Endometrial microvascular endothelial cells (primary cell): ENCODE results near the gene ANKRD34A. TPM values are rescaled to one million over a fixed set of nuclear protein-coding genes. Genes with fewer than 3 reads are reported as not detected.
"Not testable (repeated sequence)": the region's sequence is repeated elsewhere in the genome, so short reads cannot be mapped to it uniquely, and the experiment has no call there.

Experiments used
- in situ Hi-C: cut with HindIII; loops from 2 replicates; pipeline ENCODE4 v1.10.0; 2017; ENCODE audit warnings: low sequenced_read_pairs, low pct_unique_long_range_greater_than_20kb; ENCODE audit errors: inconsistent ontology term
- total RNA-seq: library from RNA; depleted of rRNA; stranded (reverse); fragments of >200 nt; gene quantifications from one replicate; pipeline ENCODE4 v1.2.3, GENCODE V29; 2015; ENCODE audit errors: inconsistent ontology term

Gene ANKRD34A
- total RNA-seq, 1 donor from 2014 or later: 0.46 TPM

DNA sequence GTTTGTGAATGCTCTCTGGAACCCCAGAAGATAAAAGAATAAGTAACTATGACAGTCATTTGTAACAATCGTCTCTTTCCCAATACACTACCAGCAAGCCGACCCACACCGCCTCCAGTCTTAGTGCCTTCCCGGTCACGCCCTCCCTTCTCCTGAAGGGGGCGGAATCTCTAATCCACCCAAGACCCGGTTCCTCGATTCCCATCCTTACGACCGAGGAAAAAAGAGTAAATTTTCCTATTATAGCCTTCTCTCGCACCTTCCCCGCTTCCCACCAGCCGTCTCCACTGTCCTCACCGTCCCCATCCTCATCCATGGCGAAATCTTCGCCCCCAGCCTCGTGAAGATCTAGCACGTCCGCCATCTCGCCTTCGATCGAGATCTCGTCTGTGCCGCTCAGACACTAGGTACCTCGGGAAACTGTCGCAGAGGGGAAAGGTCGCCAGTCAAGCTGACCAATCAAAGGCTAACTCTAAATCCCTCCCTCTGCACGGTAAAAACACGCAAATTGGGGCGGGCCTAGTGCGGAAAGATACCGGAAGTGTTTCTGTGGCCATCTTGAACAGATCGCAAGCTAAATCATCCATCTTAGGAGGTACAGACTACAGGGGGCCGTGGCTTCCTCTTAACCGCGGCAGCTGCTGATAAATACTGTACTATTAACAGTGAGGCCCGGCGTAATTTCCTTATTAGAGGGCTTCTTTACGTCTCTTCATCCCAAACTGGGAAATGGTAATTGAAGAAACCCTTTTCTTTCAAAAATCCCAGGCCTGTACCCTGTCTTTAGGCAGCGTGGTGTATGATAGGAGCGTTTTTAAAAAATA is 37.1 kb downstream of the ANKRD34A start, which contains the start of gene RBM8A:
TSS of gene RBM8A (minus strand) at position 422 of the 824 bp plus-strand sequence. CDS start at position 364, 58 bp downstream.
- in situ Hi-C loops: no loop called here

DNA sequence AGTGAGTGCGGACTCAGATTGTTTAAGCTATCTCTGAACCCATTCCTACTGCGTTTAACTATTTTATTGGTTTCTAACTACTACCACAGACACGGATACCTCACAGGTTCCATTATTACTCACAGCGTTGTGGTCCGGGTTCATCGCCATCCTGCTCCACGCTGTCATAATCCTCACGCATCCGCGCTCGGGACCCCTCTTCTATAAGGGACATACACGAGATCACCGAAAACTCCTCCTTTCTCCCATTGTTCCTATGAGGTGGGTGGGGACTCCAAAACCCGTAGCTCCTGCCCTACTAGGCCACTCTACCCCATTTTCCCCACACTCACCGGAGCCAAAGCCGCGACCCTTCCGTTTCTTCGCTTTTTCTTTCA is 37.7 kb downstream of the ANKRD34A start:
- in situ Hi-C loops: no loop called here

DNA sequence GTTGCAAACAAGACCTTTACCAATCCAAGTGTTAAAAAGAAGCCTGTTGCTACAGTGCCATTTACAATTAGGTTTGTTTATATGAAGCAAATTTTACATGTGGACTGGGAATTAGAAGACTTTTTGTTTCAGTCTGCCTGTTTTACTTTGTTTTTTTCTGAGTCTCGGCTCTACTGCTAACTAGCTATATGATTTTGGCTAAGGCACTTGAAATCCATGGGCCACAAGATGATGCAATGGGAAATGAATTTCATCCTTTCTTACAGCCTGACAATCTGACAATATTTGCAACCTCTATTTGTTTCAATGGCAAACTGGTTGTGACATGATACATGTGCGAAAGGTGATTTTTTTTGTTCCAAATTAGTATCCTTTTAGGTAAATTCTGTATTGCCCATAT is 42.1 kb downstream of the ANKRD34A start:
- in situ Hi-C loops: no loop called here

DNA sequence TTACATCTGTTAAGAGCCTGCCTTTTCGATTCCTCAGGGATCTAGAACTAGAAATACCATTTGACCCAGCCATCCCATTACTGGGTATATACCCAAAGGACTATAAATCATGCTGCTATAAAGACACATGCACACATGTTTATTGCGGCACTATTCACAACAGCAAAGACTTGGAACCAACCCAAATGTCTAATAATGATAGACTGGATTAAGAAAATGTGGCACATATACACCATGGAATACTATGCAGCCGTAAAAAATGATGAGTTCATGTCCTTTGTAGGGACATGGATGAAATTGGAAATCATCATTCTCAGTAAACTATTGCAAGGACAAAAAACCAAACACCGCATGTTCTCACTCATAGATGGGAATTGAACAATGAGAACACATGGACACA is 44.1 kb downstream of the ANKRD34A start:
- in situ Hi-C loops: not testable (repeated sequence)

DNA sequence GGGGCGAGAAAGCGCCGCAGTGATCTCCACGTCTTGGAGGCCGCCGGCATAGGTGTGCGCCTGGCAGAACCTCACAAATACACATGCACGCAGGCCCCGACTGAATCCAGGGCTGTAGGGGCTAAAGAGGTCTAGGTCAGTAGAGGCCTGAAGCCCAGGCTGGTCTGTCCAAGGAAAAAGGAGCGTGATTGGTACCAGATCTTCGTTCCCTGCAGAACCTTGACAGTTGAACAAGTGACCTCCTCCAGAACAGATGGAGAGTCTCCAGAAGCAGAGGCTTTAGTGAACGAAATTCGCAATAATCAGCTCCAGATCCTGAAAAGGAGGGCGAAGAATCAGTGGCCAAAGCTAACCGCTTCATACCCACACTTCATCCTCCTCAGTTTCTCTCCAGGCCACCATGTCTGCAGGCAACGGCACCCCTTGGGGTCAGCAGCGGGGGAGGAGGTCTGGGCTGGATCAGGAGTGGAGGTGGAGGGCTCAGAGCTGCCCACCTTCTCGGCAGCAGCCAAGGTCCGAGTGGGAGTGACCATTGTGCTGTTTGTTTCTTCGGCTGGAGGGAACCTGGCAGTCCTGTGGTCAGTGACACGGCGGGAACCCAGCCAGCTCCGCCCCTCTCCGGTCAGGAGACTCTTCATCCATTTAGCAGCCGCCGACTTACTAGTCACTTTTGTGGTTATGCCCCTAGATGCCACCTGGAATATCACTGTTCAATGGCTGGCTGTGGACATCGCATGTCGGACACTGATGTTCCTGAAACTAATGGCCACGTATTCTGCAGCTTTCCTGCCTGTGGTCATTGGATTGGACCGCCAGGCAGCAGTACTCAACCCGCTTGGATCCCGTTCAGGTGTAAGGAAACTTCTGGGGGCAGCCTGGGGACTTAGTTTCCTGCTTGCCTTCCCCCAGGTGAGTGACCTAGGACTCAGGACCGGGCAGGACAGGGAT is 45.1 kb downstream of the ANKRD34A start:
- in situ Hi-C loops: loop anchor here (10.0 kb wide), 1 partner anchor 46 kb away; the partner anchor contains the start of genes ANKRD34A and POLR3GL

DNA sequence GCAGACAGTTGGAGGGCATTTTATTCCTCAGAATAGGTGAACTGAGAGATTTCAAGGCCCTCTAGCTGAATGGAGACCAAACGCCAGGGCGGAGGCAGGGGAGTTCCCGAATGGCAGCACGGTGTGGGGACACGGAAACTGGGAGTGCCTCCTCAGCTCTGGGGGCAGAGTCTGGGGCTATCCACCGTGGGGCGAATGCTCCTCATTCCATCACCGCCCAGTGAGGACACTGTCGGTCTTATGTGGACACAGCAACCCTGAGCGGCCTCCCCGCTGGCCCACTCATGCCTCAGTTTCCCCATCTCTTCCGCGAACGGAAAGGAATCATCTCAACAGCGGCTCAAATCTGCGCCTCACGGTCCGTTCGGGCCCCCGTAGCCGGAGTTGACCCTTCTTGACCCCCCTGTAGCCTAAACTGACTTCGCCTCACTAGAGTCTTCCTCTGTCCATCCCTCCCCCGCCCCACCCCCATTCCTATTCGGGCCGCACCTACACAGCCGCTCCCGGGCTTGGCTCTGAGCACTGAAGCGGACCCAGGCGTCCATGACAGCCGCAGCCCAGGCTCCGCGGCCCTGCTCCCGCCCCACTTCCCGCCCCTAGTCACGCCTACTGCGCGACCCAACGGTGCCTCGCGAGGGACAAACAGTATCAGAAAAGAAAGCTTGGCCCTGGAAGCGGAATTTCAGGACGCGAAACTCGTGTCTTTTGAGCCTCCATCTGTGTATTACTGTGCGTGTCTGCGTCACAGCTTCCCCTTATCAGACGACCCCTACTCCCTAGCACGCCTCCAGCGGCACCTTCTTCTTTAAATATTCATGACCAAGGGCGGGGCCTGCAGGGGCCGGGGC is 46.0 kb downstream of the ANKRD34A start, which contains the start of gene PEX11B:
TSS of gene PEX11B (minus strand) at position 574 of the 848 bp plus-strand sequence. CDS start at position 545, 29 bp downstream.
- in situ Hi-C loops: loop anchor here (10.0 kb wide), 1 partner anchor 46 kb away; the partner anchor contains the start of genes ANKRD34A and POLR3GL

DNA sequence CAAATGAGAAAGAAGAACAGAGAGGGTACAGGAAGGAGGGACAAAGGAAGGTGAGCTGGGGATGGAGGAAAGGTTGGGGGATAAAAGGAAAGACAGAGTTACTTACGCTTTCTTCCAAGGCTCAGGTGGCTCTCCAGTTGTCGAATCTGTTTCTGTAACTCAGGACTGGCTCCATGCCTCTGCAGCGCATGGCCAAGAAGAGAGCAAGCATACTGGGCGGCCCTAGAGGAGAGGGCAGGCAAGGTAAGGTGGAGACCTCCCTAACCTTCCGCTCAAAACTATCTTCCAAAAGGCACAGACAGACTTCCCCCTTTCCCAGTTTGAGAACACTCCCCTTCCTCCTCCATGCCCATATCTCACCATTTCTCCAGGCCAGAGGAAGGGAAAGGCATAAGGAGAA is 46.8 kb downstream of the ANKRD34A start:
- in situ Hi-C loops: loop anchor here (10.0 kb wide), 1 partner anchor 47 kb away; the partner anchor contains the start of genes ANKRD34A and POLR3GL

DNA sequence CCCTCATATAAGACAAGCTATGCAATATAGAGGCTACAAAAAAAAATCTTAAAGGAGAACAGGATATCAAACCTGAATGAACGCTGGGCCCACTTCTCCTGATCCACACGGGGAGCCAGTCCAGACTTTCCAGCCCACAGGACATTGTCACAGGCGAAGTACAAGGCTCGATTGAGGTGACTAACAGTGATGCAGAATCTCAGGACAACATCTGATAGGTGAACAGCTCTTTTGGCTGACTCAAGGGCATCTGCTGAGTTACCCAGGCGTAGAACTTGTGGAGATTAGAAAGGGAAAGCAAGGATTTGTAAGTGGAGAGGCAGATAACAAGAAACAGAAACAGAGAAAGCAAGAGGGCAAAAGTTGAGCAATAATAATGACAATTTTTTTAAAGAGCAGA is 47.6 kb downstream of the ANKRD34A start:
- in situ Hi-C loops: loop anchor here (10.0 kb wide), 1 partner anchor 48 kb away; the partner anchor contains the start of genes ANKRD34A and POLR3GL

DNA sequence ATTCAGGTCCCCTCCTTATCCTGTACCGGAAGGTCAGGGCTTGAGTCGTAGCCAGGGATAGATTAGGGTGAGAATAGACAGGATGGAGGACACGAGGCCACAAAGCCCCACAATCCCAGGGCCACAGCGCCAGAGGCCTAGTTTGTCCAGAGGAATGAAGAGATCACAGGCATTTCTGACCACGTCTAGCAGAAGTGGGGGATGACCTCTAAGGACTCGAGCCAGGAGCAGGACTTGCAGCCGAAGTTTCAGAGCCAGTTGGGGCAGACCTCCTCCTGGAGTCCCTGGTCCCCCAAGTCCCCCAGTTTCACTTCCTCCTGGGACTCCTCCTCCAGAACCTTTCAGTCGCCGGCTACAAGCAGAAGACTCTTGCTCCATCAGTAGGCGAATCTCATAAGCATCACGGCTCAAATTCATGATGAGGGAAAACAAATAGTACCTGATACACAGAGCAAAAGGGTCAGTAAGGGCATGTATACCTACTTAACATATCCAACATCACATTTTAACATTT is 52.2 kb downstream of the ANKRD34A start:
- in situ Hi-C loops: loop anchor here (10.0 kb wide), 1 partner anchor 53 kb away; the partner anchor contains the start of genes ANKRD34A and POLR3GL

Other genes with a start within 250 kb of the ANKRD34A start
- gene CD160, start 245.1 kb downstream of the ANKRD34A start, total RNA-seq: not detected
- 13.0 TPM for gene RNF115, start 140.5 kb downstream of the ANKRD34A start, total RNA-seq
- gene POLR3C, start 140.4 kb downstream of the ANKRD34A start, total RNA-seq: 30.4 TPM
- 5.4 TPM for gene NUDT17, start 118.9 kb downstream of the ANKRD34A start, total RNA-seq
- gene PIAS3, start 105.5 kb downstream of the ANKRD34A start, total RNA-seq: 40.0 TPM
- 0.93 TPM for gene ANKRD35, start 78.7 kb downstream of the ANKRD34A start, total RNA-seq
- gene ITGA10, start 54.5 kb downstream of the ANKRD34A start, total RNA-seq: 5.0 TPM
- 39.3 TPM for gene PEX11B, start 45.9 kb downstream of the ANKRD34A start, total RNA-seq
- 224 TPM for gene RBM8A, start 37.1 kb downstream of the ANKRD34A start, total RNA-seq
- 46.2 TPM for gene LIX1L, start 6.6 kb downstream of the ANKRD34A start, total RNA-seq
- 11.2 TPM for gene POLR3GL, start 115 bp upstream of the ANKRD34A start, total RNA-seq
- gene TXNIP, start 32.0 kb upstream of the ANKRD34A start, total RNA-seq: 60.7 TPM
- not detected for gene HJV, start 57.2 kb upstream of the ANKRD34A start, total RNA-seq
- under 0.01 TPM for gene NBPF10, start 180.2 kb upstream of the ANKRD34A start, total RNA-seq